A549 (cell line): Measurements from ENCODE around the gene TEDC1. TPM values are rescaled to one million over a fixed set of nuclear protein-coding genes. Genes with fewer than 3 reads are reported as not detected.
A peak's percentile ranks its signal among the peaks of the same experiment; 100 is the strongest.

ENCODE experiments used
- BHLHE40 ChIP-seq: IDR thresholded peaks from 2 replicates; pipeline ENCODE4 v1.6.1; 2012; ENCODE audit warnings: low read depth, low read length, inconsistent platforms
- CBX8 ChIP-seq: fragments of 200-600 bp; sonication (generic); IDR thresholded peaks from 2 replicates; pipeline ENCODE4 v1.6.1; 2016
- FOSB ChIP-seq: fragments of 250-450 bp; sonication (Bioruptor Pico); IDR thresholded peaks from 2 replicates; pipeline ENCODE4 v1.5.0; 2020; ENCODE audit warnings: mild to moderate bottlenecking, moderate library complexity
- GATA3 ChIP-seq: IDR thresholded peaks from 2 replicates; pipeline ENCODE4 v1.6.1; 2012; ENCODE audit warnings: borderline replicate concordance
- HEYL ChIP-seq: fragments of 250-450 bp; sonication (Bioruptor Pico); IDR thresholded peaks from 2 replicates; pipeline ENCODE4 v1.8.0; 2021; ENCODE audit warnings: mild to moderate bottlenecking, moderate library complexity
- HOXA7 ChIP-seq: fragments of 250-450 bp; sonication (Bioruptor Pico); IDR thresholded peaks from 2 replicates; pipeline ENCODE4 v1.5.0; 2020; ENCODE audit warnings: mild to moderate bottlenecking, moderate library complexity
- HOXB13 ChIP-seq: fragments of 250-450 bp; sonication (Bioruptor Pico); IDR thresholded peaks from 2 replicates; pipeline ENCODE4 v1.5.0; 2020; ENCODE audit warnings: low read depth, mild to moderate bottlenecking, moderate library complexity
- JUN ChIP-seq, 2 experiments: fragments of >200 bp; sonication (Bioruptor Twin); formaldehyde crosslinking; IDR thresholded peaks; 2 replicates in 1 of 2; 3 replicates in 1 of 2; pipeline ENCODE4 v1.6.1; 2016 to 2017
- JUNB ChIP-seq: fragments of >200 bp; sonication (Bioruptor Twin); formaldehyde crosslinking; IDR thresholded peaks from 2 replicates; pipeline ENCODE4 v1.6.1; 2016
- KDM1A ChIP-seq: fragments of 200-600 bp; sonication (generic); IDR thresholded peaks from 2 replicates; pipeline ENCODE4 v1.6.1; 2016; ENCODE audit warnings: low read depth, mild to moderate bottlenecking
- MYC ChIP-seq: IDR thresholded peaks from 2 replicates; pipeline ENCODE4 v1.6.1; 2012; ENCODE audit warnings: mild to moderate bottlenecking, inconsistent platforms, low read length, improper control_type of control experiment, borderline replicate concordance
- NPAS2 ChIP-seq: fragments of 250-450 bp; sonication (Bioruptor Pico); IDR thresholded peaks from 2 replicates; pipeline ENCODE4 v1.8.0; 2022; ENCODE audit warnings: mild to moderate bottlenecking, moderate library complexity, borderline replicate concordance
- PHF8 ChIP-seq: fragments of 200-600 bp; sonication (generic); IDR thresholded peaks from 2 replicates; pipeline ENCODE4 v1.6.1; 2016; ENCODE audit warnings: low read depth, mild to moderate bottlenecking, antibody characterized with exemption, moderate library complexity, borderline replicate concordance
- RAD21 ChIP-seq, 2 experiments: fragments of >200 bp in 1 of 2; sonication (Bioruptor Twin) in 1 of 2; formaldehyde crosslinking in 1 of 2; IDR thresholded peaks in 1 of 2; conservative IDR thresholded peaks in 1 of 2; 2 replicates in 1 of 2; 3 replicates in 1 of 2; pipeline ENCODE4 v1.6.1; 2012 to 2018; ENCODE audit warnings: inconsistent platforms in 1 of 2
- RCOR1 ChIP-seq: fragments of 150-350 bp; IDR thresholded peaks from 2 replicates; pipeline ENCODE4 v1.6.1; 2014; ENCODE audit warnings: antibody characterized with exemption, low read length, low read depth
- RFX5 ChIP-seq: fragments of 450-650 bp; IDR thresholded peaks from 2 replicates; pipeline ENCODE4 v1.7.1; 2014; ENCODE audit warnings: antibody characterized with exemption, mild to moderate bottlenecking, moderate library complexity
- SMC3 ChIP-seq: fragments of >200 bp; sonication (Bioruptor Twin); formaldehyde crosslinking; IDR thresholded peaks from 3 replicates; pipeline ENCODE4 v1.6.1; 2018; ENCODE audit warnings: inconsistent platforms
- TFCP2L1 ChIP-seq: fragments of 250-450 bp; sonication (Bioruptor Pico); IDR thresholded peaks from 2 replicates; pipeline ENCODE4 v1.5.0; 2021; ENCODE audit warnings: mild to moderate bottlenecking
- ZFP36 ChIP-seq: fragments of 450-650 bp; IDR thresholded peaks from 2 replicates; pipeline ENCODE4 v1.6.1; 2014; ENCODE audit warnings: borderline replicate concordance; ENCODE audit not compliant: partially characterized antibody
- ZNF302 ChIP-seq: fragments of 250-450 bp; sonication (Bioruptor Pico); IDR thresholded peaks from 2 replicates; pipeline ENCODE4 v1.9.0; 2021; ENCODE audit warnings: inconsistent platforms, mild to moderate bottlenecking, moderate library complexity
- polyA plus RNA-seq, 4 experiments: library from polyadenylated mRNA; depleted of rRNA in 3 of 4; stranded (reverse); fragments of >200 nt; fragmentation: RNase III in 1 of 4; extraction: RNeasy Plus Mini Kit Qiagen cat#74134 plus additional on column Dnase treatment in 1 of 4; gene quantifications; 2 replicates in 3 of 4; 3 replicates in 1 of 4; pipeline ENCODE4 v1.2.3, GENCODE V29; 2011 to 2017
- TF ChIP-seq, protein P1 (sequence below): fragments of >200 bp; sonication (Bioruptor Twin); formaldehyde crosslinking; IDR thresholded peaks from 3 replicates; pipeline ENCODE4 v1.5.1; 2016
- TF ChIP-seq, protein P2 (sequence below): IDR thresholded peaks from 2 replicates; pipeline ENCODE4 v1.6.1; 2012
- TF ChIP-seq, protein P3 (sequence below): fragments of 200-600 bp; sonication (generic); IDR thresholded peaks from 2 replicates; pipeline ENCODE4 v1.6.1; 2016; ENCODE audit warnings: antibody characterized with exemption, mild to moderate bottlenecking, moderate library complexity
- TF ChIP-seq, protein P4 (sequence below): fragments of >200 bp; sonication (Bioruptor Twin); formaldehyde crosslinking; IDR thresholded peaks from 3 replicates; pipeline ENCODE4 v1.6.1; 2016

Gene TEDC1
- polyA plus RNA-seq, 2 of the 4 experiments (the other 2 are of a cell fraction), result 12.7 to 39.6 TPM

DNA sequence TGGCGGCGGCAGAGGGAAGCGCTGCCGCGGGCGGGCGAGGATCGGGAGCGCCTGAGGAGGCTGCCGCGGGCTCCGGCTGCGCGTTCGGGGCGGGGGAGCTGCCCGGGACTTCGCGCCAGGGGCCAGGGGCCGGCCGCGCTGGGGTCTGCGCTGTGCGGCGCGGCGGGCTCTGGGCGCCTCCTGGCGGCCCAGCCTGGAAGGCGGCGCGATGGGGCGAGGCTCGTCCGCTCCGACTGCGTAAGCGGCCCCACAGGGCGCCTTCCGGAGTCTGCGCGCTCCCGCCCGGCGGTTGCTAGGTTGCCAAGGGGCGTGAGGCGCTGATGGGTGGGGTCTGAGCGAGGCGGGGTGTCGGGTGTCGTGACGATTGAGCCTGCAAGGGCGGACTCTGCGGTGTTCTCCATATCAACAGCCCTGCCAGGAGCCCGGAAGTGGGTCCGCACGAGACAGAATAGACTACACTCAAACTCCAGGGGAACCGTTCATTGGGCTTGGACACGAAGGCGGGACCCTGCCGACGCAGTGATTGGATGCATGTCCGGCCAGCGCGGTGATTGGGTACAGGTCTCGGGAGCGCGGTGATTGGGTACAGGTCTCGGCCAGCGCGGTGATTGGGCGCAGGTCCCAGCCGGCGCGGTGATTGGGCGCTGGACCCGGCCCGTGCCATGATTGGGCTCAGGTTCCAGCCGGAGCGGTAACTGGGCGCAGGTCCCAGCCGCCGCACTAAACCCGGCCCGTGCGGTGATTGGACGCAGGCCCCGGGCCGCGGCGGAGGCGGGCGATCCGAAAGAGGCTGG, at the start of gene TEDC1 (continued):
- peak; percentile 17 to 51; a peak in 3 of 5 replicates for TF ChIP-seq JUN (IDR thresholded peaks at IDR 0.05)
- TF ChIP-seq, protein P1, sequence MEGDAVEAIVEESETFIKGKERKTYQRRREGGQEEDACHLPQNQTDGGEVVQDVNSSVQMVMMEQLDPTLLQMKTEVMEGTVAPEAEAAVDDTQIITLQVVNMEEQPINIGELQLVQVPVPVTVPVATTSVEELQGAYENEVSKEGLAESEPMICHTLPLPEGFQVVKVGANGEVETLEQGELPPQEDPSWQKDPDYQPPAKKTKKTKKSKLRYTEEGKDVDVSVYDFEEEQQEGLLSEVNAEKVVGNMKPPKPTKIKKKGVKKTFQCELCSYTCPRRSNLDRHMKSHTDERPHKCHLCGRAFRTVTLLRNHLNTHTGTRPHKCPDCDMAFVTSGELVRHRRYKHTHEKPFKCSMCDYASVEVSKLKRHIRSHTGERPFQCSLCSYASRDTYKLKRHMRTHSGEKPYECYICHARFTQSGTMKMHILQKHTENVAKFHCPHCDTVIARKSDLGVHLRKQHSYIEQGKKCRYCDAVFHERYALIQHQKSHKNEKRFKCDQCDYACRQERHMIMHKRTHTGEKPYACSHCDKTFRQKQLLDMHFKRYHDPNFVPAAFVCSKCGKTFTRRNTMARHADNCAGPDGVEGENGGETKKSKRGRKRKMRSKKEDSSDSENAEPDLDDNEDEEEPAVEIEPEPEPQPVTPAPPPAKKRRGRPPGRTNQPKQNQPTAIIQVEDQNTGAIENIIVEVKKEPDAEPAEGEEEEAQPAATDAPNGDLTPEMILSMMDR, result peak; percentile 95
- no peak for TF ChIP-seq JUNB
- TF ChIP-seq, protein P2, sequence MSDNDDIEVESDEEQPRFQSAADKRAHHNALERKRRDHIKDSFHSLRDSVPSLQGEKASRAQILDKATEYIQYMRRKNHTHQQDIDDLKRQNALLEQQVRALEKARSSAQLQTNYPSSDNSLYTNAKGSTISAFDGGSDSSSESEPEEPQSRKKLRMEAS, result peak; percentile 66; the same call in 1 of the 2 replicates
- TF ChIP-seq, protein P3, sequence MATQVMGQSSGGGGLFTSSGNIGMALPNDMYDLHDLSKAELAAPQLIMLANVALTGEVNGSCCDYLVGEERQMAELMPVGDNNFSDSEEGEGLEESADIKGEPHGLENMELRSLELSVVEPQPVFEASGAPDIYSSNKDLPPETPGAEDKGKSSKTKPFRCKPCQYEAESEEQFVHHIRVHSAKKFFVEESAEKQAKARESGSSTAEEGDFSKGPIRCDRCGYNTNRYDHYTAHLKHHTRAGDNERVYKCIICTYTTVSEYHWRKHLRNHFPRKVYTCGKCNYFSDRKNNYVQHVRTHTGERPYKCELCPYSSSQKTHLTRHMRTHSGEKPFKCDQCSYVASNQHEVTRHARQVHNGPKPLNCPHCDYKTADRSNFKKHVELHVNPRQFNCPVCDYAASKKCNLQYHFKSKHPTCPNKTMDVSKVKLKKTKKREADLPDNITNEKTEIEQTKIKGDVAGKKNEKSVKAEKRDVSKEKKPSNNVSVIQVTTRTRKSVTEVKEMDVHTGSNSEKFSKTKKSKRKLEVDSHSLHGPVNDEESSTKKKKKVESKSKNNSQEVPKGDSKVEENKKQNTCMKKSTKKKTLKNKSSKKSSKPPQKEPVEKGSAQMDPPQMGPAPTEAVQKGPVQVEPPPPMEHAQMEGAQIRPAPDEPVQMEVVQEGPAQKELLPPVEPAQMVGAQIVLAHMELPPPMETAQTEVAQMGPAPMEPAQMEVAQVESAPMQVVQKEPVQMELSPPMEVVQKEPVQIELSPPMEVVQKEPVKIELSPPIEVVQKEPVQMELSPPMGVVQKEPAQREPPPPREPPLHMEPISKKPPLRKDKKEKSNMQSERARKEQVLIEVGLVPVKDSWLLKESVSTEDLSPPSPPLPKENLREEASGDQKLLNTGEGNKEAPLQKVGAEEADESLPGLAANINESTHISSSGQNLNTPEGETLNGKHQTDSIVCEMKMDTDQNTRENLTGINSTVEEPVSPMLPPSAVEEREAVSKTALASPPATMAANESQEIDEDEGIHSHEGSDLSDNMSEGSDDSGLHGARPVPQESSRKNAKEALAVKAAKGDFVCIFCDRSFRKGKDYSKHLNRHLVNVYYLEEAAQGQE, result no peak
- TF ChIP-seq RAD21 (conservative IDR thresholded peaks at IDR 0.05 in 1 of 2, IDR thresholded peaks at IDR 0.05 in 1 of 2), result peak; percentile 50 to 89; a peak in 4 of 5 replicates
- TF ChIP-seq PHF8, result no peak
- TF ChIP-seq, protein P4, sequence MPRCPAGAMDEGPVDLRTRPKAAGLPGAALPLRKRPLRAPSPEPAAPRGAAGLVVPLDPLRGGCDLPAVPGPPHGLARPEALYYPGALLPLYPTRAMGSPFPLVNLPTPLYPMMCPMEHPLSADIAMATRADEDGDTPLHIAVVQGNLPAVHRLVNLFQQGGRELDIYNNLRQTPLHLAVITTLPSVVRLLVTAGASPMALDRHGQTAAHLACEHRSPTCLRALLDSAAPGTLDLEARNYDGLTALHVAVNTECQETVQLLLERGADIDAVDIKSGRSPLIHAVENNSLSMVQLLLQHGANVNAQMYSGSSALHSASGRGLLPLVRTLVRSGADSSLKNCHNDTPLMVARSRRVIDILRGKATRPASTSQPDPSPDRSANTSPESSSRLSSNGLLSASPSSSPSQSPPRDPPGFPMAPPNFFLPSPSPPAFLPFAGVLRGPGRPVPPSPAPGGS, result 0 out of 3 replicates have a peak, but pooled peaks have one; percentile 50
- TF ChIP-seq ZNF302 (CRISPR knock-in tag), result peak; percentile 75; the same call in 1 of the 2 replicates
- no peak for TF ChIP-seq GATA3
- TF ChIP-seq SMC3, result peak; percentile 92
- TF ChIP-seq HOXB13 (CRISPR knock-in tag), result peak; percentile 91; the same call in 1 of the 2 replicates
- no peak for TF ChIP-seq RCOR1
- peak; percentile 40; the same call in 1 of the 2 replicates for TF ChIP-seq HOXA7 (CRISPR knock-in tag)
- no peak for TF ChIP-seq CBX8
- TF ChIP-seq KDM1A, result no peak
- peak; percentile 82 for TF ChIP-seq RFX5
- peak; percentile 67; the same call in 1 of the 2 replicates for TF ChIP-seq TFCP2L1
- TF ChIP-seq BHLHE40, result peak; percentile 85
- TF ChIP-seq NPAS2 (CRISPR knock-in tag), result no peak
- TF ChIP-seq HEYL (CRISPR knock-in tag), result no peak
- no peak; the same call in 1 of the 2 replicates for TF ChIP-seq MYC
- peak; percentile 61; the same call in 1 of the 2 replicates for TF ChIP-seq FOSB (CRISPR knock-in tag)
- TF ChIP-seq ZFP36, result no peak
